Epithelial cell of proximal tubule (primary cell): ENCODE results near the gene GGT6. TPM values are rescaled to one million over a fixed set of nuclear protein-coding genes. Genes with fewer than 3 reads are reported as not detected.

ENCODE experiments used
- DNase-seq: peaks from one replicate; pipeline ENCODE4 v3.0.0-alpha.2; 2011; ENCODE audit warnings: low read depth
- H3K4me3 ChIP-seq: 2 replicates; pipeline ENCODE4 v1.5.1; 2011; ENCODE audit warnings: low read depth, mild to moderate bottlenecking, low read length
- CTCF ChIP-seq: conservative IDR thresholded peaks from 2 replicates; pipeline ENCODE4 v1.5.1; 2012; ENCODE audit warnings: low read depth, mild to moderate bottlenecking, low read length
- total RNA-seq: library from RNA; depleted of rRNA; stranded (reverse); fragments of >200 nt; gene quantifications from 2 replicates; pipeline ENCODE4 v1.2.3, GENCODE V29; 2015

GGT6 gene
- total RNA-seq, 1 donor from 2014 or later = 0.86 TPM

- H3K4me3 ChIP-seq = no peak overlapping the region
- no peak for TF ChIP-seq CTCF
- no peak for DNase-seq
Measured at GRCh38 chr17:4562015-4562969, 1.9 kb upstream of the GGT6 start.

GRCh38 chr17:4560837-4561256 lies 470 bp upstream of the GGT6 start:
- no peak for DNase-seq
- TF ChIP-seq CTCF = peak; percentile 46
- no peak overlapping the region for H3K4me3 ChIP-seq

GRCh38 chr17:4559966-4560365 lies 411 bp downstream of the GGT6 start:
- DNase-seq = no peak
- no peak overlapping the region for H3K4me3 ChIP-seq

GRCh38 chr17:4559139-4559791 lies 1.1 kb downstream of the GGT6 start:
- H3K4me3 ChIP-seq = no peak overlapping the region
- DNase-seq = no peak
- TF ChIP-seq CTCF = no peak

More at GRCh38 chr17:4559966-4560365, 411 bp downstream of the GGT6 start:
- no peak for TF ChIP-seq CTCF

- TF ChIP-seq CTCF = no peak
- DNase-seq = no peak
- no peak overlapping the region for H3K4me3 ChIP-seq
Measured at GRCh38 chr17:4558347-4558971, 1.9 kb downstream of the GGT6 start.

- no peak for TF ChIP-seq CTCF
- no peak for DNase-seq
- no peak overlapping the region for H3K4me3 ChIP-seq
Measured at GRCh38 chr17:4557626-4558346, 2.6 kb downstream of the GGT6 start.
